HG03175 (cell line): Measurements from ENCODE around the gene CTNND2.
"Not testable (repeated sequence)": the region's sequence is repeated elsewhere in the genome, so short reads cannot be mapped to it uniquely, and the experiment has no call there.

Experiments used
- ATAC-seq: cut with Tn5 transposase; IDR thresholded peaks from one replicate; pipeline ENCODE4 v1.9.1; 2021; ENCODE audit warnings: mild to moderate bottlenecking, moderate library complexity; ENCODE audit not compliant: unreplicated experiment

Gene CTNND2

GRCh38 chr5:11139217-11139865 lies 764.9 kb downstream of the CTNND2 start:
- ATAC-seq, result no peak

GRCh38 chr5:11130131-11130530 lies 774.1 kb downstream of the CTNND2 start:
- no peak for ATAC-seq

GRCh38 chr5:11128021-11128420 lies 776.2 kb downstream of the CTNND2 start:
- ATAC-seq, result no peak

GRCh38 chr5:11126844-11127243 lies 777.4 kb downstream of the CTNND2 start:
- ATAC-seq, result no peak

- ATAC-seq, result no peak
Measured at GRCh38 chr5:11121885-11122284, 782.4 kb downstream of the CTNND2 start.

GRCh38 chr5:11110128-11110527 lies 794.1 kb downstream of the CTNND2 start:
- ATAC-seq, result no peak

GRCh38 chr5:11105696-11106095 lies 798.5 kb downstream of the CTNND2 start:
- ATAC-seq, result no peak

GRCh38 chr5:11104651-11105112 lies 799.6 kb downstream of the CTNND2 start:
- ATAC-seq, result no peak

GRCh38 chr5:11104210-11104609 lies 800.0 kb downstream of the CTNND2 start:
- ATAC-seq, result no peak

- ATAC-seq, result no peak
Measured at GRCh38 chr5:11084111-11084510, 820.1 kb downstream of the CTNND2 start.

GRCh38 chr5:11082404-11082945 lies 821.8 kb downstream of the CTNND2 start:
- ATAC-seq, result no peak

- ATAC-seq, result no peak
Measured at GRCh38 chr5:11076945-11077613, 827.2 kb downstream of the CTNND2 start.

- ATAC-seq, result no peak
Measured at GRCh38 chr5:11075035-11075805, 829.0 kb downstream of the CTNND2 start.

- ATAC-seq, result no peak
Measured at GRCh38 chr5:11072568-11072967, 831.7 kb downstream of the CTNND2 start.

- ATAC-seq, result no peak
Measured at GRCh38 chr5:11072076-11072475, 832.2 kb downstream of the CTNND2 start.

- no peak for ATAC-seq
Measured at GRCh38 chr5:11069041-11069440, 835.2 kb downstream of the CTNND2 start.

GRCh38 chr5:11065723-11066122 lies 838.5 kb downstream of the CTNND2 start:
- ATAC-seq, result not testable (repeated sequence)

GRCh38 chr5:11064763-11065450 lies 839.3 kb downstream of the CTNND2 start:
- no peak for ATAC-seq

- no peak for ATAC-seq
Measured at GRCh38 chr5:11062397-11062796, 841.8 kb downstream of the CTNND2 start.

- no peak for ATAC-seq
Measured at GRCh38 chr5:11056560-11056959, 847.7 kb downstream of the CTNND2 start.

- ATAC-seq, result no peak
Measured at GRCh38 chr5:11054014-11054413, 850.2 kb downstream of the CTNND2 start.
